ENCODE measurements around the gene TSPAN17.

Gene TSPAN17

DNA sequence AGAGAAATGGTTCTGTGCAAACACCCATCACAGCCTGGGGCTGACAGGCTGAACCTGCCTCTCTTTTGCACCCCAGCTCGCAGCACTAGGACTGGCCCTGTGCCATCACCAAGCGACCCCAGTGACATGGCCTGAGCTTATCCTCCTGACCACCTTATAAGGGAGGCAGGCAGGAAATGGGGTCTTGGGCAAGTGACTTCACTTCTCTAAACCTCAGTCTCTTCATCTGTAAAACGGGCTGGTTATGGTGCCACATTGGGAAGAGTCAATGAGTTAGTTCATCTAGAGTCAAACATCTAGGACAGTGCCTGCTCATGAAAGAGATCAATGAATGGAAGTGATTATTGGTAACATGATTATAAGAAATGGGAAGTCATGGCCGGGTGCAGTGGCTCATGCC is 23.1 kb upstream of the TSPAN17 start:
- DNase-seq = no peak

DNA sequence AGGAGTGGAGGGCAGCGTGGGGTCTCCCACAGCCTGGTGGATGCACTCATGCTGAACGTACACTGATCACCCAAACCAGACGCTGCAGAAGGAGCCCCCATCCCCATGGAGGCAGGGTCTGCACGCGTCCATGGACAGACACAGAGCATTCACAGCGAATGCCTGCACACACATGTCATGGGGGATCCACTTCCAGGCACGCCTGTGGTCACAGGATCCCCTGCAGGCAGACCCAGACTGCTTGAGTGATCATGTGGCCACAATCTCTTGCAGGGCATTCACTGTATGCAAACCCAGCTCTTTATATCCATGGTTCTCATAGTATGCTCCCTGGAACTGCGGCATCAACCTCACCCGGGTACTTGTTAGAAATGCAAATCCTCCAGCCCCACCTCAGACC is 22.3 kb upstream of the TSPAN17 start:
- no peak for DNase-seq

DNA sequence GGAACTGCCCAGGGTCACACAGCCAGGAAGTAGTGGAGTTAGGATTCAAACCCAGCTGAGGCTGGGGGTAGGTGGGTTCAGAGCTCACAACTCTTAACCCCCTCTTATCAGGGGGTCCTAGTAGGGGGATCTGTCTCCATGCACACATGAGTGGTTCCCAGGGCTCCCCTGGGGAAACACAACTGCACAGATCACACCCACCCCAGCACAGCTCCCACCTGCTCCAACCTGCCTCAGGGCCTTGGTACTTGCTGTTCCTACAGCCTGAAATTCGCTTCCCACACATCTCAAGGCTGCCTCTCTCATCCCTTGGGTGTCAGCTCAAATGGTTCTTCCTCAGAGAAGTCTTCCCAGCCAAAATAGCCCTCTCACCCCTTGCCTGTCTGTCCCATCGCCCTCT is 21.8 kb upstream of the TSPAN17 start:
- DNase-seq = no peak

DNA sequence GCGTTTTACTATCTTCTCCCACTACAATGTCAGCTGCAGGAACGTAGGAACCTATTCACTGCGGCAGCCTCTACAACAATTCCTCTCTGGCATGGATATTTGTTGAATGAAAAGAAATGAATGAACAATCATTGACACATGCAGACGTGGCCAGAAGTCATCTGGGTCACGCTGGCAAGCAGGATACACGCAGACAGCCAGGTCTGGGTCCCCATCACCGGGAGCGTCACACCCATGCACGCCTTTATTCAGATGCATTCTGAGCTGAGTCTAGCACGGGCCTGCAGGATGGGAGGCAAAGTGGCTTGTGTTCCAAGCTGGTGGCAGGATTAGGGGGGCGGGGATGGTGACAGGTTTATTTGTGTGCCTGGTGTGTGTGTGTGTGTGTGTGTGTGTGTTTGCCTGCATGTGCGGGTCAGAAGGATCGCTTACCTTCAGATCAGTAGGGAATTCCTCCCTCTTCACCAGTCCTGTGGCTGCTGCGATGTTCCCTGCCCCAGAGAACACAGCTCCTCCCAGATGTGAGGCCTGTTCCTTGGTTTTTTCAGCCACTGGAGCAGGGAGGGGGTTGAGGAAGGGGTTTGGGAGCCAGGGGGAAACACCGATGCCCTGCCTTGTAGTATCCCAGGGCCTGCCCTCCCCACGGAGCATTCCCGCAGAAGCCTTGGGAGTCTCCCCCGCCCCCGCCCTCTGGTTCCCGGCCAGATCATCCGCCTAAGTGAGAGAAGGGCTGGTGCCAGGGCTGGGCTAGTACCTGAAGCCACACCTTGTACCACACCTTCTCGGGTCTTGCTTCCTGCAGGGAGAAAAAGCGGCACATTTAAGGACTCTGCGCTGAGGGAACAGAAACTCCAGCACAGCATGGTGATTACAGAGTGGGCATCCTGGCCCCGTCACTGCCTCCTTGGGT is 21.1 kb upstream of the TSPAN17 start:
- DNase-seq = no peak

DNA sequence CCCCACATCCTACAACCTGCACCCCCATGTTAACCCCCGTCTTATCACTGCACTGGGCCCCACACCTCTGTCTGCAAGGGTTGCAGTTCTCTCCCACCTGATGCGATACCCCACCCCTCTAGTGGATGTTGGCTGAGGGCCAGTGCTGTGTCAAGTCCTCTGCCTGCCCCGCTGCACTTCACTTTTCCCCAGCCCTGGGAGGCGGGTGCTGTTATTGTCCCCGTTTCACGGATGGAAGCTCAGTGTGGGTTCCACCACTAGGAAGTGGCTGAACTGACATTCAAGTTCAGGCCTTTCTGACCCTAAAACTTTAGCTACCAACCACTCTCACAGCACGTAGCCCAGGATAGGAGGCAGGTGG is 20.4 kb upstream of the TSPAN17 start:
- no peak for DNase-seq

DNA sequence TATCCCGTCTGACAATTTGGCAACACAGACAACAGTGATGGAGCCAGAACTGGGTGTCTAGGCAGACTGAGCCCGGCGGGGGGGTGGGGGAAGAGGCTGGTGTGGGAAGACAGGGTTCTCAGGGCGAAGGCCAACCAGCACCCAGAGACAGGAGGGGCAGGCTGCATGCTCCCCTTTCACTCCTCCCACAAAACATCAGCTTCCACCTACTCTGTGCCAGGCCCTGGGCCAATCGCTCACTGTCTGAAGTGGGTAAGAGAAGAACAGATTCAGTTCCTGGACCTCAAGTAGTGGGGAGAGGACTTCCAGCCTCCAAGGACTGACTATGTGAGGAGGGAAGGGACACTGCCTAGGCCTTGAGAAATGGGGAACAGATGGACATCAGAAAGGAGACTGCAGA is 19.7 kb upstream of the TSPAN17 start:
- DNase-seq = no peak

DNA sequence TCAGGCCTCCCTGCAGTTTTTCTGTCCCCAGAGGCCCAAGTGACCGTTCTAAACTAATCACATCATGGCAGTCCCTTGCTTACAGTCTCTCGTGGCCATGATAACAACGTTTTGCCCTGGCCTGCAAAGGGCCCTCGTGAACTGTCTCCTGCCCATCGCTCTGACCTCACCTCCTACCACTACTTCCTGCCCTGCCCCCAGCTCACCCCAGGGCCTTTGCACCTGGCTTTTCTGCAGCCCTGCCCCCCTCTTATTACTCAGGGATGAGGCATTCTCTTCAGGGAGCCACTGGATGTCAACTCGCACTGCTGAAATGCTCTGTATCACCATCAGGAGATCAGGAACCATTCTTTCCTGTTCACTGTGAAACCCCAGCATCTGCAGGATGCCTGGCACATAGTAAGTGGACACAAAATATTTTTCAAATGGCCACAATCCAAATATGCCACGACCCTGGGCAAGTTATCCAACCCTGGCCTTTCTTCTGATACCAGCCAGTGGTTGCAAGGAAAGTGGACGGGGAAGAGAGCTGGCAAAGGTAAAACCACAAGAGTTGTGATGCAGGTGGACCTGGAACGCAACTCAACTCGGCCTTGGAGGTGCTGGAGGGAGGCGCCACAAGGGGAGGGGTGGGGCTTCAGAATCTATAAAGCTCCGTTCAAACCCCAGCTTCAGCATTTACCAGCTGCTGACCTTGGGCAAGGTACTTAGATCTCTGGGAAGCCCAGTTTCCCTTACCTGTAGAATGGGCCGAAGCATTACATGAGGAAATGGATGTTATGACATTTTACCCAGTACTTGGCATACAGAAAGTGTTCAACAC is 18.7 kb upstream of the TSPAN17 start:
- DNase-seq = no peak

DNA sequence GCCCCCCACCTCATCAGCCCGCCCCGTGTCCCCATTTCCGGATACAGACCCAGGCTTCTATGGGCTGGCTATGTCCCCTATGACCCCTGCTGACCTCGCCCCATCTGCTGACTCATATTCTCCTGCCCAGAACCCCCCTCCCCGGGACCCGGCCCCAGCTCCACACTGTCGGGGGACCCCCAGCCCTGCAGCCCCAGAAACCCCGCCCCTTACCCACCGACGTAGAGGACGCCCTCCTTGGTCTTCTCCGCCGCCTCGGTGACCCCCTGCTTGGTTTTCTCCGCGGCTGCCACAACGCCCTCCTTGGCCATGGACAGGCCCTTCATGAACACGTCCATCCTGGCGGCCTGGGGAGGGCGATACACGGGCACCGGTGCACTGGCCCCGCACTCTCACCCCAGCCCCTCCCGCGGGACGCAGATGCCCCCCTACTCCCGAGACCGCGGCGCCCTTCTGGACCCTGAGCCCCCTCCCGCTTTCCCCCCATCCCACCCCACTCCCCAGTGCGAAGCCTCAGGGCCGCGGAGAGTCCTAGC is 17.9 kb upstream of the TSPAN17 start:
- DNase-seq = no peak

DNA sequence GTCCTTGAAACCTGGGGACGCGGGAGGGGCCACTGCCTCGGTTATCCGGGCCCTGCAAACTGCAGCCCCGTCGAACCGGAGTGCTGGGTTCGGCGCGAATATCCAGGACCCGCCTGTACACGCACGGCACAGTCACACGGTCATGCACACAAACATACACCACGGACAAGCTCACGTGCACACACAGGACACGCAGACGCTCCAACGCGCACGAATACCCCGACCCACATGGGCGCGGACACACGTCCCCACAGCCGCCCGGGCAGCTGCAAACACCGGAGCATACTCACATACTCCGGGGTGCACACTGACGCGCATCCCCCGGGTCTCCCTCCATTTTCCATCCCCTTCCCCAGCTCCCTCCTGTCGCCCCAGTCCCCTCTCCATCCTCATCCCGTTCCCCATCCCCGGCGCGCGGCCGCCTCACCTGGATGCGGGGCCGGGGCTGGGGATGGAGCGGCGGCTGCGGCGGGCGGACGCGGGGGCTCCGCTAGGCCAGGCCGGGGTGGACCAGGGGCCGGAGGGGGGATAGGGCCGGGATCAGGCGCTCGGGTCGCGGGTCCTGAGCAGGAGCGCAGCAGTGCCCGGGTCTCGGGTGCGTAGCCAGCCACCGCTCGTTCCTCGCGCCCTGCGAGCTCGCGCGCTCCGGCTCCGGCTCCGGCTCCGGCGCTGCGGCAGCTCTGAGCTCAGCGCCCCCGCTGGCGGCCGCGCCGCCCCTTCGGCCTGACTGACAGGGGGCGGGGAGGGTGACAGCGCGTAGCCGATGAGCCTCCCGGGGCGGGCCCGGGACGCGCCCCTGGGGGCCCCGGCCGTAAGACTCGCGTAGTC is 17.2 kb upstream of the TSPAN17 start, which contains the start of the genes EIF4E1B and SNCB:
Gene EIF4E1B, plus strand, starts transcription at position 823 of the 828 bp plus-strand sequence. CDS start 12,113 bp downstream, outside the sequence.
Gene SNCB, minus strand, starts transcription at position 682 of the 828 bp plus-strand sequence. CDS start 880 bp downstream, outside the sequence.
- DNase-seq = no peak

DNA sequence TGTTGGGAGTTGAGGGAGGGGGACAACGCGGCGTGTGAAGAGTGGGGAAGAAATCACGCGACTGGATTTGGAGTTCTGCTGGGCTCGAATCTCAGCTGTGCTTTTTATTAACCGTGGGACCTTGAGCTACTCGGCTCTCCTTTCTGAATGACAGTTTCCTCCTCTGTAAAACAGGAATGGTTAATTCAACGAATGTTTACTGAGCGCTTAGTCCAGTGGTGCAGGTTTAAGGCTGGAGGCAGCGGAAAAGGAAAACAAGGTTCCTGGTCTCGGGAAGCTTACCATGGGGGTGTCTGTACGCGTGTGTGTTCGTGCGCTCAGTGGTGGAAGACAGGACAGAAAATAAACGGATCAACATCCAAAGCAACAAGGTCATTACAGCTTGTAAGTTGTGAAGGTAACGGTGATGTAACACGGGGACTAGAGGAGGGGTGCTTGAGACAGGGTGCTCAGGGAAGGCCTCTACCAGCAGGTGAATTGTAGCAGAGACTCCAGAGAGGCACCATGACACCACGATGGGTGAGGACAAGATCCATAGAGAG is 16.5 kb upstream of the TSPAN17 start:
- no peak for DNase-seq

DNA sequence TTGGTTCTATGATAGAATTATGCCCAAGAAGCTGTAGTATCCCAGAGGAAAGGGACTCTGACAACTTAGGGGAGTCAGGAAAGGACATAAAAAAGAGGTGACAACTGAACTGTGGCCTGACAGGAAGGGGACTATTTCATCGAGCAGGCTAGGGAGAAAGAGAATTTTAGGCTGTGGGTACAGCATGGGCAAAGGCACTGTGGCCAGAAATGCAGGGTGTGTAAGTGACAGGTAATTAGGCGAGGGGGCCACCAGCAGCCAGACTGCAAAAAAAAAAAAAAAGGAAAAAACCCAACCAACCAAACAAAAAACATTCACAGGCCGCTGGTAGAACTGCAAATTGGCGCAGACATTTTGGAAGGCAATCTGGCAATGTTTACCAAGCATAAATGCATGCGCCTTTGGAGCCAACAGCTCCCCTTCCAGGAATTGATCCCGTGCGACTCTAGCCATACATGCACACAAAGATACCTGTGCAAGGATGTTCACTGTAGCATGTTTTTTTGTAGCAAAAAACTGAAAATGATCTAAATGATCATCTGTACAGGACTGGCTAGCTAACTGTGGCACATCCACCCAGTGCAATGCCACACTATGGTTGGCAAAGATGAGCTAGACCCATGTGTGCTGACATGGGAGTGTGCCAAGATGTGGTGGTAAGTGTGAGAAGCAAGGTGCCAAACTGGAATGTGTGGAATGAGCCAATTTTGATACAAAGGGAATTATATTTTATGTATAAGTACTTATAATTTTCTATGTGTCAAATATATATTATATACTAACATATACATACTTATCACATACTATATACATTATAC is 15.7 kb upstream of the TSPAN17 start:
- DNase-seq = peak; percentile 37

DNA sequence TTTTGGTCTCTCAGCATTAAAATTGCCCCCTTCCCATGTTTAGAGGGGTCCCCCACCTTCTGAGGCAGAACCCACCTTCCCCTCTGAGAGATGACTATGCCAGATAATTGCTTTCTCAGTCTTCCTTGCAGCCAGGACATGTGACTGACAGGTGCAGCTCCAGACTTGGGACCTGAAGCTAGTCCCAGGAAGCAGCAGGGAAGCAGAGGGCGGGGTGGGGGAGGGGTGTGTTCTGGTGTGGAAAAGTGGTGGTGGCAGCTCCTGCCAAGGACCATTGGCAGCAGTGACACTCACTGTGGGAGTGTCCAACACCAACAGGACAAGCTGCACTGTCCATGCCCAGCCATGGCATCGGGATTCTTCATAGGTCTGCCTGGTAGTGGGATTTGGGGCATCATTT is 14.5 kb upstream of the TSPAN17 start:
- DNase-seq = peak; percentile 16

DNA sequence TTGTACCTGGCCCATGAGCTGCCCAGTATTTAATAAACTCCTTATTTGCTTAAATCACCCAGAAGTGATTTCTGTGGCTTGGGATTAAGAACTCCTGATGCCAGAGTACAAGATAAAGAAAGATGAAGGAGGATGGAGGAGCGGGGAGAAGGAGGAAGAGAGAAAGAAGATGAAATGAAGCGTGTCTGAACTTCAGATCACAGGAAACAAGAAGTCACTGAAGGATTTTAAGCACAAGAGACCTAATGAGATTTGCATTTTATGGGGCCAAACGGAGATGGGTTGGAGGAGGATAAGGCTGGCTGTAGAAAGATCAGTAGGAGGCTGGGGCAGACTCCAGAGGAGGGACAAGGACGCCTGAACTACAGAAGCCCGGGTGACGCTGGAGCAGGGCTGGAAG is 13.7 kb upstream of the TSPAN17 start:
- no peak for DNase-seq

DNA sequence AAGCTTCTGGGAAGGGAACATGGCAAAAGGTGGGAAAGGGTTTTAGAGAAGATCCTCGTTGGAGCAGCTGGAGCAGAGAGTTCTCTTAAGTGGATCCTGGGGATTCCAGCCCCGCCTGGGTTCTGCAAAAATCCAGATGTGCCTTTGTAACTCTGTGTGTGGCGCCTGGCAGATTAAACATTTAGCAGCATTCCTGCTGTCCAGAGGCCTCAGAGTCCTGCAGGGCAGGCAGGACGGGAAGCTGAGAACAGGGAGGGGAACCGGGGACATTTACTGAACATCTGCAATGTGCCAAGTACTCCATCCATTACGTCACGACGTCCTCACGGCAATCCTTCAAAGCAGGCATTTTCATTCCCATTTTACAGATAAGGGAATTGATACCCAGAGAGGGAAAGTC is 10.9 kb upstream of the TSPAN17 start:
- no peak for DNase-seq

DNA sequence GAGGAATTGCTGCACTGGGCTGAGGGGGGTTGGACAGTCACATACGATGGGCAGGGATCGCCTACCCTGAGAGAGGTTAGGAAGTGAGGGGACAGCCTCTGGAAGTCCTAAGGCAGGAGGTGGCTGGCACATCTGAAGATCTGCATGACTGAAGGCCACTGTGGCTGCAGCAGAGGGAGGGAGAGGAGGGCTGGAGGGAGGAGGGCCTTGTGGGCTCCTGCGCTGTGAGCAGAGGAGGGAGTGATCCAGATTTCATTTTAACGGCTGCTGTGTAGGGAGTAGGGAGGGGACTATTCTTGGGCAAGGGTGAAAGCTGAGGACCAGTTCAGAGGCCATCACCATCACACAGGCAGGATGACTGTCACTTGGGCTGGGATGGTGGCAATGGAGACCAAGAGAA is 9.7 kb upstream of the TSPAN17 start:
- no peak for DNase-seq

DNA sequence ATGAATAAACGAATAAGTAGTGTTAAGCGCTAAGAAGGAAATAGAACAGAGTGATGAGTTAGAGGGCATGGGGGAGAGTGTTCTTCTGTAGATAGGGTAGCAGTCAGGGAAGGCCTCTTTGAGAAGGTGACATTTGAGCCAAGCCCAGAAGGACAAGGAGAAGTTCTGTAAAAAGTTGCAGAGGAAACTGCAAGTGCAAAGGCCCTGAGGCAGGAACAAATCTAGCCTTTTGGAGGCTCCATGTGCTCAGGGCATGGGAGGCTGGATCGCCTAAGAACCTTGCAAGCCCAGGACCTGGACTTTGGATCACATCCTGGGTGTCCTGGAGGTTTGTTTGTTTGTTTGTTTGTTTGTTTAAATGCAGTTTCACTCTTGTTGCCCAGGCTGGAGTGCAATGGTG is 8.8 kb upstream of the TSPAN17 start:
- DNase-seq = no peak

DNA sequence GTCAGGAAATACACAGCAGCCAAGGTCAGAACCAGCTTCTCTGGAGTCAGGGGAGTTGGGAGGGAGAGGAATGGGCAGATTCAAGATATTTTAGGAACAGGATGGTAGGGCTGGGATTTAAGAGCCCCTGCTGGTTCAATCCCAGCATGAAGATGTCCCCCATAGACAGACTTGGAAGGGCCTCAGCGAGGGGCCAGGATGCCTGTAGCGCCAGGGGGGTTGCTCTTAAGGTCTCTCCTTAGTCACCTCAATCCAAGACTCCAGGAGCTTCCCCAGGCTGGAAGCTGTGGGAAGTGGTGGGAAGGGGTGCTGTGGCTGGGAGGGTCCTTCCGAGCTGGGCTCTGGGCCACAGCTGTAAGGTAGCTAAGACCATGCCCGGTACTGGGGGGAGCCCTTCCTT is 8.1 kb upstream of the TSPAN17 start:
- DNase-seq = no peak

DNA sequence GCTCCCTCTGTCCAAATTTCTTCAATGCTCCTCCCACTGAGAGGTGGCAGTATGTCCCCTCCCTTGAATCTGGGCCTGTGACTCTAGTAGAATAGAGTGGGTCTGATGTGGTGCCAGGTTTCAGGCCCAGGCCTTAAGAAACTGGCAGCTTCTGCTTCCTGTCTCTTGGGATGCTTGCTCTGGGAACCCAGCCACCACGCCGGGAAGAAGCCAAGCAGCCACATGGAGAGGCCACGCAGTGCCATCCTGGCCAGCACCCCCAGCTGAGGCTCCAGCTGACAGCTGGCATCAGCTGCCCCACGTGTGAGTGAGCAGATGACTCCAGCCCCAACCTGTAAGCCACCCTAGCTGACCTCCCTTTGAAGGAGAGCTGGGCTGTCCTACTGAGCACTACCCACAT is 7.3 kb upstream of the TSPAN17 start:
- peak; percentile 22 for DNase-seq

DNA sequence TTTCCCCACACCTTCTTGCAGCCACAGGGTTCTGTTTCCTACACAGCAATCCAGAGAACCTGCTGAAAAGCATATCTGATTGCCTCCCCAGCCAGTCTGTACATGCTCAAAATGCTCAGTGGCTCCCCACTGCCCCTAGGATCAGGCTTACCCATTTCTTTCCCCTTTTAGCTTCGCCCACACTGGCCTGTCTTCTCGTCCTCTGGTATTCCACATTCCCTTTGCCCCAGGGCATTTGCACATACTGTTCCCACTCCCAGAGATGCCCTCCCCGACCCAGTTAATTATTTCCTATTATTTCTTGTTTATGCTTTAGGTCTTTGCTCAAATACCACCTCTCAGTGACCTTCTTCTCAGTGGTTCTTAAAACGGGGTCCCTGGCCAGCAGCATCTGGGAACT is 6.7 kb upstream of the TSPAN17 start:
- DNase-seq = no peak

DNA sequence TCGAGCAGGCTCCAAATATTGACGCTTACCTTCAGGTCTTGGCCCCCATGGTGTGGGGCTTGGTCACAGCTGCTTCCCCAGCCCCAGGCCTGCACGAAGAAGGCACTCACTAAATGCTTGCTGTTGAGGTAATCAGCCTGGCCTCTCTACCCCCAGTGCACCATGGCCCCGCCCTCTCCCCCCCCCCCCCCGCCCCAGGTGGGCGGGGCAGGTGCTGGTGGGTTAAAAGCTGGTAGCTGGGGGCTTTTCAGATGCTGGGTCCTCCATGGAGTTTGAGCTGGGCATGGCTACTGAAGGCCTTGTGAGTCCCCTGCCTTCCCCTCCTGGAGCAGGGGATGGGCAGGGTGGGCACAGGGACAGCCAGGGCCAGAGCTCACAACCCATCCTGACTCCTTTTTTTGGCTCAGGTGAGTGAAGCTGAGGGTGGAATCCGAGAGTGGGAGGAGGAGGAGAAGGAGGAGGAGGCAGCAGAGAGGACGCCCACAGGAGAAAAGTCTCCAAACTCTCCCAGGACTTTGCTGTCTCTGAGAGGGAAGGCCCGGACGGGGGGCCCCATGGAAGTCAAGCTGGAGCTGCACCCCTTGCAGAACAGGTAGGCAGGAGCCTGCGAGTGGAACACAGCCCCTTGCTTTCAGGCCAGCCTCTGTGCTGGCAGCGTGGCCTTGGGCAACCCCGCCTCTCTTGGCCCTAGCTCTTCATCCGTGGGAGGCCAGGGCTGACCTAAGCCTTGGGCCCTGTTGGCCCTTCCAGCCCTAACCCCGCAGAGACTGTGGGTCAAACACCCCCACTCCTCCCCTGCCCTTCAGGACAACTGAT is 4.4 kb upstream of the TSPAN17 start:
- DNase-seq = no peak

All from NCI-H2029 treated with DMSO at 0.1 percent for 48 hours (cell line).